ENCODE data around the gene TMEM11.
A peak's percentile ranks its signal among the peaks of the same experiment; 100 is the strongest.

Gene TMEM11

DNA sequence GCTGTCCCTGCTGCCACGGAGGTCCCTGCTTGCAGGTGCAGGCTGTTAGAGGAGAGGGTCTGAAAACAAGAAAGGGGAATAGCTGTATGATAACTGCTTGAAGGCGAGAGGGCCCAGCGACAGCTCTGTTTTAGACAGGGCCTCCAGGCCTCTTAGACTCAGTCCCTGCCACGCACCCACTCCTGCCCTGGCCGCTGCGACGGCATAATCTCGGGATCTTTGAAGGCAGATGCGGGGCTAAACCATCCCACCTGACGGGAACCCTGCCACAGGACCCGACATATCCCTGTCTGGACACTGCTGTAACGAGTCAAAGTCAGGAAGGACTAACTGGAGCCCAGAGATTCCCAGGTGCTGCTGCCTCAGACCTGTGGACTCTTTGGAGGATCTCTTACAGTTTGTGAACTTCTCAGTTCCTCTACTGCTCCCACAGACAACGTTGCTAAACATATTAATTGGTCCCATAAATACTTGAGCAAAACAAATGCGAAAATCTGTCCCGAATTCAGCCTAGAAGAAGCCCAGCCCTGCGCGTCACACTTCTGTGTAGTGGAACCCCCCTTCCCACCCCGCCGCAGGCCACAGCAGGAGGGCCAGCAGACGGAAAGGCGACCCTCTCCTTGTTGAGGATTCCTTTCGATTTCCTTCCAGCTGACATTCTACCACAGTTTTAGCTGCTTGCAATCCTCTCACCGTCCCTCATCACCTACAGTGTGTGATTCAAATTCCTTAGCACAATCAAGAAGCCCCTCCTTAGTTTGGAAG, 998 bp upstream of the TMEM11 start:
- peak overlapping the region; percentile 53 for H3K4me2 ChIP-seq (ENCODE audit: low read length)
- TF ChIP-seq CTCF (IDR thresholded peaks at IDR 0.05), result no peak
- peak overlapping the region; percentile 16 for H3K9ac ChIP-seq
- peaks cover 25% of the 10 kb centered on the region for H3K4me1 ChIP-seq
- peaks cover 64% of the 10 kb centered on the region for H3K79me2 ChIP-seq
- no peaks in the 10 kb centered on the region for H3K36me3 ChIP-seq (ENCODE audit: control insufficient read depth, insufficient read depth, low read length)
- H3K4me3 ChIP-seq (ENCODE audit: low read depth, low read length), result peak overlapping the region; percentile 97
- H3K27me3 ChIP-seq (ENCODE audit: control insufficient read depth, insufficient read depth, low read length), result no peaks in the 10 kb centered on the region
- no peaks in the 10 kb centered on the region for H3K9me3 ChIP-seq (ENCODE audit: control insufficient read depth, low read length)
- peak overlapping the region; percentile 85 for H2AFZ ChIP-seq
- peak overlapping the region; percentile 86 for H3K27ac ChIP-seq

DNA sequence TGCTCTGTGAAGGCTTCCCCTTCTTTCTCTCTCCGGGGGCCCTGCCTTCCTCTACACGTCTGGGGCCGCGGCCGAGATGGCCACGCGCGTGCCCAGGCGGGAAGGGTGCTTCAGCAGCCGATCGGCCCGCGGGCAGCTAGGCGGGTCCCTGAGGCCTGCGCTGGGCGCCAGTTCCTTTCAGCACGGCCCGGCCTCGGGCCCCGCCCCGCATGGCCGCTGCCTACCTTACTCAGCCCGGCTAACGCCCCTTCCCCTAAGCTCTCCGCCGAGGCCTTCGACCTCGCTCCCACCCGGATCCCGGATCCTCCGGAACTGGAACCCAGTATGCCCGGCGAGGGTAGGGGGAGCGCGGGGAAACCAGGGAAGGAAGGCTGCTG, 335 bp downstream of the TMEM11 start:
- peaks cover 28% of the 10 kb centered on the region for H3K4me1 ChIP-seq
- peak overlapping the region; percentile 86 for H3K27ac ChIP-seq
- peak overlapping the region; percentile 94 for H3K9ac ChIP-seq
- H3K9me3 ChIP-seq (ENCODE audit: control insufficient read depth, low read length), result no peaks in the 10 kb centered on the region
- peaks cover 67% of the 10 kb centered on the region for H3K79me2 ChIP-seq
- H2AFZ ChIP-seq, result peak overlapping the region; percentile 85
- H3K4me3 ChIP-seq (ENCODE audit: low read depth, low read length), result peak overlapping the region; percentile 97
- H3K36me3 ChIP-seq (ENCODE audit: control insufficient read depth, insufficient read depth, low read length), result no peaks in the 10 kb centered on the region
- no peaks in the 10 kb centered on the region for H3K27me3 ChIP-seq (ENCODE audit: control insufficient read depth, insufficient read depth, low read length)
- peak overlapping the region; percentile 86 for H3K4me2 ChIP-seq (ENCODE audit: low read length)
- TF ChIP-seq CTCF (IDR thresholded peaks at IDR 0.05), result no peak

DNA sequence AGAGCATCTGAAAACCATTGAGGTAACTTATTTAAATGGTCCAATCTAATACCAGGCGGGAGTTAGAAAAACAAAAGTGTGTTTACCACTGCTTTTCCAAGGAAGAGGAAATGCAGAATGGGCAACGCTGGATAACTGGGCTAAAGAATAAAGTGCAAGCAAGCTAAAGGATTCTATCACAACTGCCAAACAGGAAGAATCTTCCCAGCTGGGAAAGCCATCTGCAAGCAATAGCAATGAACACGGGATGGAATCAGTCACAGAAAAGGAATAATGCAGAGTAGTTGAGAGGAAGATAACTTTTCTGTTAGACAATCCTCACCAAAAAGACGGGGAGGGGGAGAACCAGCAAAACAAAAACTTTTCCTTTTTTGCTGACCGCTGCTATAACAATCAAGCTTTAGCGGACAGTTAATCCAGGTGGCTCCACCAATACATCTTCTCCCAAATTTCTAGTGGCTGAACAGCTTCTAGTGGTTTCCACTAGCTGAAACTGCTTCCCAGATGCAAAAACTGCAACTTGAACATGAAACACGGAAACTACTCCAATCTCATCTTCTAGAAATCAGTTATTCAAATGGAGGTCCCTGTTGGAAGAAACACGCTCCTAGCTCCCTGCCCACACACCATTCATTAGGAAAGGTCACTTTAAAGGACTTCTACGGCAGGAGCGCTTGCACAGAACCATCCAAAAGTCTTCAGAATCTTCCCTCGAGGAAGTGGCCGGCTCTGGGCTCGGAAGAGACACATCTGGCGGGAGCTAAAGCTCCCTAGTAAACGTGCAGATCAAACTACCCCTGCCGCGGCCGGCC, 929 bp downstream of the TMEM11 start:
- H2AFZ ChIP-seq, result peak overlapping the region; percentile 85
- H3K79me2 ChIP-seq, result peaks cover 66% of the 10 kb centered on the region
- peak overlapping the region; percentile 97 for H3K4me3 ChIP-seq (ENCODE audit: low read depth, low read length)
- H3K27me3 ChIP-seq (ENCODE audit: control insufficient read depth, insufficient read depth, low read length), result no peaks in the 10 kb centered on the region
- H3K9me3 ChIP-seq (ENCODE audit: control insufficient read depth, low read length), result no peaks in the 10 kb centered on the region
- TF ChIP-seq CTCF (IDR thresholded peaks at IDR 0.05), result no peak
- peak overlapping the region; percentile 86 for H3K4me2 ChIP-seq (ENCODE audit: low read length)
- peak overlapping the region; percentile 86 for H3K27ac ChIP-seq
- H3K9ac ChIP-seq, result no peak overlapping the region
- no peaks in the 10 kb centered on the region for H3K36me3 ChIP-seq (ENCODE audit: control insufficient read depth, insufficient read depth, low read length)
- peaks cover 28% of the 10 kb centered on the region for H3K4me1 ChIP-seq

- Histone ChIP-seq H3K4me2 (ENCODE audit: low read length) (peak overlapping the region; percentile 43), H2AFZ (no peak overlapping the region), H3K79me2 (peaks cover 71% of the 10 kb centered on the region), H3K4me3 (ENCODE audit: low read depth, low read length) (no peak overlapping the region), H3K9me3 (ENCODE audit: control insufficient read depth, low read length) (no peaks in the 10 kb centered on the region), H3K4me1 (peaks cover 28% of the 10 kb centered on the region), H3K9ac (no peak overlapping the region), H3K27me3 (ENCODE audit: control insufficient read depth, insufficient read depth, low read length) (no peaks in the 10 kb centered on the region), H3K36me3 (ENCODE audit: control insufficient read depth, insufficient read depth, low read length) (no peaks in the 10 kb centered on the region), H3K27ac (no peak overlapping the region)
- no peak for TF ChIP-seq CTCF (IDR thresholded peaks at IDR 0.05)
Observed at GRCh38 chr17:21211825-21212479, 2.0 kb downstream of the TMEM11 start.
